Measurements from ENCODE around the gene PKD1. TPM values are rescaled to one million over a fixed set of nuclear protein-coding genes. Genes with fewer than 3 reads are reported as not detected.
A peak's percentile ranks its signal among the peaks of the same experiment; 100 is the strongest.
"Not testable (repeated sequence)": the region's sequence is repeated elsewhere in the genome, so short reads cannot be mapped to it uniquely, and the experiment has no call there.

The PKD1 gene
- total RNA-seq, 1 experiment from 2014 or later = 82.0 TPM

GRCh38 chr16:2122429-2122828, 13.3 kb downstream of the PKD1 start:
- Mint-ChIP-seq H3K36me3 (ENCODE audit: insufficient read depth, unreplicated experiment) (no peaks in the 10 kb centered on the region), H3K27me3 (ENCODE audit: unreplicated experiment) (no peaks in the 10 kb centered on the region), H3K4me1 (ENCODE audit: low read depth, unreplicated experiment) (no peaks in the 10 kb centered on the region), H3K27ac (ENCODE audit: unreplicated experiment) (no peak overlapping the region), H3K9me3 (ENCODE audit: low read depth, unreplicated experiment) (no peaks in the 10 kb centered on the region), H3K4me3 (ENCODE audit: low read depth, unreplicated experiment) (no peak overlapping the region)
- no peak for DNase-seq
- intact Hi-C loops (cut with micrococcal nuclease; ENCODE audit: unreplicated experiment) = no loop called here
- TF ChIP-seq CTCF (IDR thresholded peaks at IDR 0.05; ENCODE audit: unreplicated experiment) = no peak
- no TSS peak for BruUV-seq (replicated peaks)
- CTCF ChIA-PET = interaction anchor here (2.1 kb wide), 1 partner anchor 18 kb away, joined by 8 read pairs; no protein-coding TSS in a partner anchor

- H3K27me3 Mint-ChIP-seq (ENCODE audit: unreplicated experiment) = no peaks in the 10 kb centered on the region
- intact Hi-C loops (cut with micrococcal nuclease; ENCODE audit: unreplicated experiment) = no loop called here
- no peak overlapping the region for H3K27ac Mint-ChIP-seq (ENCODE audit: unreplicated experiment)
- no TSS peak for BruUV-seq (replicated peaks)
- no peaks in the 10 kb centered on the region for H3K4me1 Mint-ChIP-seq (ENCODE audit: low read depth, unreplicated experiment)
- no peak for TF ChIP-seq CTCF (IDR thresholded peaks at IDR 0.05; ENCODE audit: unreplicated experiment)
- no peak for DNase-seq
- no peaks in the 10 kb centered on the region for H3K36me3 Mint-ChIP-seq (ENCODE audit: insufficient read depth, unreplicated experiment)
- no peak overlapping the region for H3K4me3 Mint-ChIP-seq (ENCODE audit: low read depth, unreplicated experiment)
- H3K9me3 Mint-ChIP-seq (ENCODE audit: low read depth, unreplicated experiment) = no peaks in the 10 kb centered on the region
- CTCF ChIA-PET = interaction anchor here (0.6 to 2.1 kb wide), 6 partner anchors 19 to 319 kb away, joined by 3 to 8 read pairs (median 4); partner anchors contain the start of genes NTHL1, TRAF7 and TSC2
These were observed 13.8 kb downstream of the PKD1 start for GRCh38 chr16:2121853-2122252.

- H3K27ac Mint-ChIP-seq (ENCODE audit: unreplicated experiment); H3K4me1 Mint-ChIP-seq (ENCODE audit: low read depth, unreplicated experiment); intact Hi-C loops (cut with micrococcal nuclease; ENCODE audit: unreplicated experiment); H3K27me3 Mint-ChIP-seq (ENCODE audit: unreplicated experiment); H3K36me3 Mint-ChIP-seq (ENCODE audit: insufficient read depth, unreplicated experiment); H3K4me3 Mint-ChIP-seq (ENCODE audit: low read depth, unreplicated experiment); BruUV-seq (replicated peaks); H3K9me3 Mint-ChIP-seq (ENCODE audit: low read depth, unreplicated experiment): not testable (repeated sequence)
- peak; percentile 30 for DNase-seq
- CTCF ChIA-PET = interaction anchor here (0.6 to 2.1 kb wide), 6 partner anchors 19 to 320 kb away, joined by 3 to 8 read pairs (median 4); partner anchors contain the start of genes NTHL1, TRAF7 and TSC2
These were observed 14.4 kb downstream of the PKD1 start for GRCh38 chr16:2121325-2121724.

- CTCF ChIA-PET; H3K36me3 Mint-ChIP-seq (ENCODE audit: insufficient read depth, unreplicated experiment); H3K4me3 Mint-ChIP-seq (ENCODE audit: low read depth, unreplicated experiment); H3K27me3 Mint-ChIP-seq (ENCODE audit: unreplicated experiment); H3K27ac Mint-ChIP-seq (ENCODE audit: unreplicated experiment); H3K4me1 Mint-ChIP-seq (ENCODE audit: low read depth, unreplicated experiment); BruUV-seq (replicated peaks); H3K9me3 Mint-ChIP-seq (ENCODE audit: low read depth, unreplicated experiment); intact Hi-C loops (cut with micrococcal nuclease; ENCODE audit: unreplicated experiment); DNase-seq: not testable (repeated sequence)
These were observed 17.6 kb downstream of the PKD1 start for GRCh38 chr16:2117960-2118722.

GRCh38 chr16:2117341-2117740, 18.4 kb downstream of the PKD1 start:
- H3K4me1 Mint-ChIP-seq (ENCODE audit: low read depth, unreplicated experiment); H3K27ac Mint-ChIP-seq (ENCODE audit: unreplicated experiment); H3K27me3 Mint-ChIP-seq (ENCODE audit: unreplicated experiment); DNase-seq; intact Hi-C loops (cut with micrococcal nuclease; ENCODE audit: unreplicated experiment); H3K4me3 Mint-ChIP-seq (ENCODE audit: low read depth, unreplicated experiment); H3K9me3 Mint-ChIP-seq (ENCODE audit: low read depth, unreplicated experiment); BruUV-seq (replicated peaks); H3K36me3 Mint-ChIP-seq (ENCODE audit: insufficient read depth, unreplicated experiment); CTCF ChIA-PET: not testable (repeated sequence)

GRCh38 chr16:2116428-2116827, 19.3 kb downstream of the PKD1 start:
- BruUV-seq (replicated peaks); H3K36me3 Mint-ChIP-seq (ENCODE audit: insufficient read depth, unreplicated experiment); intact Hi-C loops (cut with micrococcal nuclease; ENCODE audit: unreplicated experiment); H3K4me1 Mint-ChIP-seq (ENCODE audit: low read depth, unreplicated experiment); H3K27me3 Mint-ChIP-seq (ENCODE audit: unreplicated experiment); H3K9me3 Mint-ChIP-seq (ENCODE audit: low read depth, unreplicated experiment); H3K4me3 Mint-ChIP-seq (ENCODE audit: low read depth, unreplicated experiment); H3K27ac Mint-ChIP-seq (ENCODE audit: unreplicated experiment); DNase-seq; CTCF ChIA-PET: not testable (repeated sequence)
